Measurements from ENCODE around the gene KCNQ1.
A peak's percentile ranks its signal among the peaks of the same experiment; 100 is the strongest.

Gene KCNQ1

DNA sequence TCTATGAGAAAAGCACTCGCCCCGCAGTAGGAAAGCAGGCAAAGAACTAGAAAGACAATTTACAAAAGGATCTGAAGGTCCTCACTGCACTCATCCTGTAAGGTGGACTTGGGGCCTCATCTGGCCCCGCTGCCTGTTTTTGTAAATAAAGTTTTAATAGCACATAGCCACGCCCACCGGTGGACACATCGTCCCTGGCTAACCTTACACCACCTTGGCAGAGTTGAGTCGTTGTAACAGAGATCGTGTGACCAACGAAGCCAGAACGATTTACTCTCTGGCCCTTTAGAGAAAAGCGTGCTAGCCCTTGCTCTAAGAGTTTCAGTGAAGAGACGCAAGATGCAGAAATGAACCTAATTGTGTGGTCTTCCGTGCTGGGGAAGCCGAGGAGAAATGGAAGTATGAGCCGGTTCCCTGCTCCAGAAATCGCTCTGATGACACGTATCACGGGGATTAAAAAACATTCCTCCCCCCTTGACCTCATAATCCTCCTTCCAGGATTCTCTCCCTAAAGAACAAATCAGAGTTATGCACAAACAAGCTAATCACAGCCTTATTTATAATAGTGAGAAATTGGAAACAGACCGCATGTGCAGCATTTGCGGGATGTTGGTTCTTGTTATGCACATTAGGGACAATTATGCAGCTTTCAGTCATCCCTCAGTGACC, 360.7 kb downstream of the KCNQ1 start:
- DNase-seq, result no peak

DNA sequence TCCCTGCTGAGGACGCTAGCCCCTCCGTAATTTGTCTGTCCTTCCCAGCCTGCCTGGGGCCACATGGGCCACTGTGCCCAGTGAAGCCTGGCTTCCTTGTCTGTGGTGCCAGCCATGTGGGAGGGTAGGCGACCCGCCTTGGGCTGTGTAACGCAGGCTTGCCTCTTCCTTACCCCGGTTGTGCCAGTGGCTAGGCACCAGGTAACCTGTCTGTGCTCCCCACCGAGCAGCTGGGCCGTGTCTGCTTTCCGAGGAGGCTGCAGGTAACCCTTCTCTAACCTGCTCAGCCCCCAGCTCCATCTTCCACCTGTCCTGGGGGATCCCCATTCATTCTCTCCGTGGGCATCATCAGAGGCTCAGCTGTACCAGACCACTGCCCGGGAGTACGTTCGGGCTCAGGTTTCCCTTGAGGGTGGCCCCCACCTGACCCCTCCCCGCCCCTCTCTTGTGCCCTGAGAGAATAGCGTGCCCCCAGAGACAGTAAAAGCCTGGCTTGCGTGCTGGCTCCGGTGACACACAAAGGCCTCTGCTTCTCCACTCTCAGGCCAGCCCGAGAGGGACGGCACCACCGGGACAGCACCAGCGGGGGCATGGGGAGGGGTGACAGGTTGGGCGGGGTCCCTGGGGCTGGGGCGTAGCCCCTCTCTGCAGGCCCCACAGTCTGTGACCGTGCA, 361.7 kb downstream of the KCNQ1 start:
- no peak for DNase-seq

DNA sequence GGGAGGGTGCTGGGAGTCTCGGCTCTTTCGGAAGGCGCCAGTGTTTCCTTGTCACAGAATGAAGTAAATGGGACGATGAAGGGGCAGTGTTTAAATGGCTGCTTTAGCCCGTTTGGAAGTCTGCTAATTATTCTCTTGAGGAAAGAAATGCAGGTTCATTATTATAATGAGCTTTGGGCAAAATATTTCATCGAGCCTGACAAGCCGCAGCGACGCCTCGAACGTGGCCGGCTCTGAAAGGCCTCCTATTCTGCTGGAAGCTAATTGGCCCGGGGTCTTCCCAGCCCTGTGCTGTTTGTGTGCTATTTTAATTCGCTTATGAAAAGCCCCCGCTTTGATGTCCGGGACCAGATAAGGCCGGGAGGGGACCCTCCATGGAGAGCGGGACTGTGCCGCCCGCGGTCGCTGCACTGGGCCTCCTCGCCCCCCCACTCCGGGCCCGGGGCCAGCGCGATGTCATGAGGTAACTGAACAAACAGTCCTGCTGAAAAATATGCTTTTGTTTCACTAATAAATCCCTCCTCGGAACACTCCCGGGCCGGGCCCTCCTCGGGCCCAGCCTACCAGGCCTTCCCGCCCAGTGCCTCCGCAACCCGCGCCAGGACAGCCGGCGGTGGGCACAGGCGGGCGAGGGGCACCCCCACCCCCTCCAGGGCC, 362.3 kb downstream of the KCNQ1 start:
- peak; percentile 5 for DNase-seq

DNA sequence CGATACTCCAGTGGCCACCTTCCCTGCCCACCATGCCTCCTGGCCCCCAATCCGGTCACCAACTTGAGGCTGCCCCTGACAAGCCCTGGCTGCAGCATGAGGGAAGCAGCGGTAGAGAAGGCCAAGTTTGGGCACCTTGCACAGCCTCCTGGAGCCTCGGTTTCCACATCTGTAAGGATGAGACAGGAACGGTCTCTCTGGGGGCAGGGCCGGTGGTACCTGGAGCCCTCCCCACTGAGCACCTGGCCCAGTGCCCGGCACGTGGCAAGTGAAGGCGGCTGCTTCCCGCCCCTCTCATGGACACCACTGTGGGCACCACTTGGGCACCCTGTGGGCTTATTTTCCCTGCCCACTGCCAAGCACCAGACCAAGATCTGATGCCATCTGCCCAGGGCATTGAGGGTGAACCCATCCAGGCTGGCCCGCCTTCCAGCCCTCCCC, 363.0 kb downstream of the KCNQ1 start:
- DNase-seq, result no peak

DNA sequence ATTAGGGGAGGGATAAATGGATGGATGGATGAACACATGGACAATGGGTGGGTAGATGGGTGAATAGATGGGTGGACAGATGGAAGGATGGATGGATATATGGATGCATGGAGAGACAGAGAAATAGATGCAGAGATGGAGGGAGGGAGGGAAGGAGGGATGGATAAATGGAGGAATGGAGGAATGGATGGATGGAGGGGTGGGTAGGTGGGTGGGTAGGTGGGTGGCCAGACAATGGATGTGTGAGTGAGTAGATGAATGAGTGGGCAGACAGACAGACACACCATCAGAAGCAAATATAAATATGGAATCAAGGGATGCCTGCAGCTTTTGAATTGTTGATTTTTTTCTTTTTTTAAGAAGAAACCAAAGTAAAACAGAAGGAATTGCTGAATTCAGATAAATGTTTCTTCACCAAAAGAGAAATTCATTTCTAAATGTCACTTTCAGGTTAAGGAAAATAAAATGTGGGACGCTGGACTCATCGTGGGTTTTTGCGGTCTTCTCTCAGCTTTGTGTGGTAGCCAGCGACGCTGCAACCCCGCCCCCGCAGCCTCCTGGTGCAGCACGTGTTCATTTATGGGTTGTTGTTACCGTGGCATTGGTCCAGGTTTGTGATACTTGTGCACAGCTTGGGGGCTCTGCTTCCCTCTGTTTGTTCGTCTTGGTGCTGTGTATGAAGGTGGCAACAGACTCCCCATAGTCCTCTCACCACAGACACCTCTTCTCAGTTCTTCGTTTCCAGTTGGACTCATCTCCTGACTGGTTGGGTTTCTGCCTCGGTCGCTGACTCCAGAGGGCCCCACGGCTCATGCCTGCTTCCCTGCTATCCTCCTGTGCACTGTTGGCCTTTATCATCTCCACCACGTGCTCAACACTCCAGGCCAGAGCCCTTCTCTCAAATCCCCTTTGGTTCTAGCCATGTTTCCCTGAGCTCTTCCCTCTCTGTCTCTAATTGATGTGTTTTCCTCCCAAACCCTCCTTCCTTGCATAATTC, 364.3 kb downstream of the KCNQ1 start:
- no peak for DNase-seq

DNA sequence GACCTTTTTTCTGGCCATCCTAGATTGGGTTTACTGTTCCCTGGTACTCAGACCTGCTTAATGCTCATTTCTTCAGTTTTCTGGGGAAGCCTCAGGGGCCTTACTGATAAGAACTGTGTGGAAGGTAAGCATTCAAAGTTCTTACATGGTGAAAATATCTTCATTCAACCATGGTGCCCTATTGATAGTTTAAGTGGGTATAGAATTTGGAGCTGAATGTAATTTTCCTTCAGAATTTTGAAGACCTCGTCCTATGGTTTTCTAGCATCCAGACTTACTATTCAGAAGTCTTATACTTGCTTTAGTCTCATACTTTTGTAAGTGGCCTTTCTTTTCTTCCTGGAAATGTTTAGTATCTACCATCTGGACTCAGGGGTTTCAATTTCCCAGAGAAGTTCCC, 365.0 kb downstream of the KCNQ1 start:
- no peak for DNase-seq

DNA sequence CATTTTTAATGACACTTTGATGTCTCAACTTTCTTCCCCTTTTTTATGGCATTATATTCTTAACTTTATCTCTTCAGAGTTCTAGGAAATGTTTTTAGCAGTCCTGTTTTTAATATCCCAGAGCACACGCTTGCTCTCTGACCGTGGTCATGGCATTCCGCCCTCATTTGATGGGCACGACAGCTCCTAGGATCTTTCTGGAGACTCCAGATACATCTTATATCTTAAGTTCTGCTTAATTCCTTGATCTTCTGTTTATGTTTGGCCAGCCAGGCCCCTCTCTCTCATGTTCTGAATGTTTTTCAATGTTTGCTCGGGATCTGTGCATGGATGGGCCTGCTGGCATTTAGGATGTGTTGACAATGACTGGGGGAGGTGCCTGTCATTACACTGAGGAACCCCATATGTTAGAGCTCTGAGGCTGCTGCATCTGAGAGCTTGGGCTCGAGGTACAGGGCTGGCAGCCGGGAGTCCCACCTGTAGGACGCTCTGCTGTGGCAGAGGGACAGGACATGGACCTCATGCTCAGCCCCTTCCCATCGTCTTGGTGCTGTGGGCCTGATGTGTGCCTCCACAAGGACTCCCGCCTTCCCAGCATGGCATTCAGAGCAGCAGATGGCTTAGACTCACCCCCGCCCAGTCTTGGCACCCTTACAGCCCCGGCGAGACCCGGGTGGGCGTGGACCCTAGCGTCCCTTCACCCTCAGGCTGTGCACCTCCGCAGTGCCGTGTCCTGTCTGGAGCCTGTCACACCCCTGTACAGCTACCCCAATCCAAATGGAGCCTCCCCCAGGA, 365.8 kb downstream of the KCNQ1 start:
- no peak for DNase-seq

DNA sequence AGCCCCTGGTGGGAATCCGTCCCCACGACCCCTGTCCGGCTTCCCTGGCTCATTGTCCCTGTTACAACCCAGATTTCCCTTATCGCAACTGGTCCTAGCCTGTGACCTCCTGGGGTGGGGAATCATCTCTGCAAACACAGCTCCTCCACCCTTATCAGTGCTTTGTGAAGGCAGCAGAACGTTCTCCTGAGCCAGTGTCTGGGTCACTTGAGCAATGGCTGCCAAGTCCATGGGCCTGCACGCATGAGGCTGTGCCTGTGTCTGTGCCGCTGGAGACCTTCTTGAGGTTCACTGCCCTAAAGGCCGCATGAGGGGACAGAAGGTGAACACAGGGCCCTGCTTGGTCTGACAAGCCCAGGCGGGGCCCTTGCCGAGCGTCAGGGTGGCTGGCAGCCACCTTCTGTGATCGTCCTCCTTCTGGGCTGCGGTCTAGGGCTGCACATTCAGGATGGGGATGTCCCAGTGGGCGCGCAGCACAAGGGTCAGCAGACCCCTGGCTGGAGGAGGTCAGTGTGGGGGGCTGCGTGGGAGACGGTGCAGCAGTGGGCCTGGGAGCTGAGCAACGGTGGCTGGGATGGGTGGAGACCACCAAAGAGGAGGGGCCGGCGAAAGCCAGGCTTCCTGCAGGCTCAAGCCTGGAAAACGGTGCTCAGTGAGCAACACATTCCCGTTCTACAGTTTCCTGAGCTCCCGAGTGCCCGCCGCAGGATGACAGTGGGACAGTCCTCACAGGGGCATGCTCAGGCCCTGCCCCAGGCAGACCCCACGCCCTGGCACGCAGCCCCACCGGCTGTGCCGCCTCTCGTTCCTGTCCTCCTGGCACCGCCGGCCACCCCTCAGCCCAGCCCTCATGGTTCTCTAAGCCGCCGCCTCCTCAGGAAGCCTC, 366.6 kb downstream of the KCNQ1 start:
- DNase-seq, result no peak

DNA sequence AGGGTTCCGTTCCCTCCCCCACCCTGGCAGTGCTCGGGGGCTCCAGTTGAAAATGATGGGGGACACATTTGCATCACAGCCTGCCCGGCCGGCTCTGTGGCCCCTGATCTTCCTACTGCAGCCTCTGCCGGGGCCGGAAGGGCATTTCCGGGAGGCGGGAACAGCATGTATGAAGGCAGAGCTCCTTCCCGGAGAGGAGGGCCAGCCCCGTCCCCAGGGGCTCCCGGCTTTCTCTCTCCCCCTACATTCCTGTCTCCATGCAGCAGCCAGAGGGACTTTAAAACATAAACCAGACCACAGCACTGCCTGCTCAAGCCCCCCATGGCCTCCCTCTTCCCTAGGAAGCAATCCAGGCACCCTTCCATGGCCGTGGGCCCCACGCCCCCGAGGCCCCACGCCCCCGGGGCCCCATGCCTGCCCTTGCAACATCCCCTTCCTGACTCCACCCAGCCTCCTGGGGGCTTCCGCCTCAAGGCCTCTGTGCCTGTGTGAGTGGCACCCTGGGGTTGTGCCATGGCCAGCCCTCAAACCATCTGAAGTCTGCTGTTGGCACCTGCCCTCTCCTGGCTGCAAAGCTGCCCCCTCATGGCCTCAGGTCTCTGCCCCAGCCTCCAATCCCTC, 367.7 kb downstream of the KCNQ1 start:
- peak; percentile 50 for DNase-seq

DNA sequence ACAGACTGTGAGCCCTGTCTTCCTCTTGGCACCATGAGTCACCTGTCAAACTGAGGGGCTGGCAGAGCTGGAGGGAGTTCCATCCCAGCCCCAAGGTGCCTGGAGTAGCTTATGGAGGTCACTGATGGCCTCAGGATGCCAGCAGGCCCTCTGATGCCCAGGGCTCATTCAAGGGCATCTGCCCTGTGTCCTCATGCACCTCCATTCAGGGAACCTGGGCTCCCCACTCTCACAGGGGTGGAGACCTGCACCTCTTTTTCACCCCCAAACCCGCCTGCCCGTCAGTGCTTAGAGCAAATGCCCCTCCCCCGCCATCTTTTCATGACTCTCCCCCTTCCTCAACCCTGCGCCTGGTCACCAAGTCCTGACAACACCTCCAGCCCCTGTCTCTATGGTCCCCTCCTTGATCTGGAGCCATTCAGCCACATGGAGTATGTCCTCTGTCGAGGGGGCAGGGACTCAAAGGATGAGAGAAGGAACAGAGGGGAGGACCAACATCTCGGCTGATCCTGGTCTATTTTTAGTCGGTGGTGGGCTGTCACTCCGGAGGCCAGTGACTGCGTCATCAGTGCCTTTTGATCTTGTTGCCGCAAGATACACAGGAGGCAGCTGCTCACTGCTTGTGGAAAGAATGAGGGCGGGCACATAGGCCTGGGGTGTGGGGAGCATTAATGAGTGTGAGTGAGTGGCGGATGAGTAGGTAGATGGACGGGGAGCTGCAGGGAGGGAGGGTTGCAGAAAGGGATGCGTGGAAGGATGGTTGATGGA, 368.5 kb downstream of the KCNQ1 start:
- DNase-seq, result peak; percentile 78

DNA sequence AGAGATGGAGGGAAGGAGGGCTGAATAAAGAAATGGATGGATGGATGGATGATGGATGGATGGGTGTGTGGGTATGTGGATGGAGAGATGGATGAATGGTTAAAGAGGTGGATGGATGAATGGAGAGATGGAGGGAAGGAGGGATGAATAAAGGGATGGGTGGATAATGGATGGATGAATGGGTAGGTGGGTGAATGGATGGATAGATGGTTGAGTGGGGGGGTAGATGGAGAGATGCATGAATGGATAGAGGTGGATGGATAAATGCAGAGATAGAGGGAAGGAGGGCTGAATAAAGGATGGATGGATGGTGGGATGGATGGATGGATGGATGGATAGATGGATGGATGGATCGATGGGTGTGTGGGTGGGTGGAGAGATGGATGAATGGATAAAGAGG, 369.2 kb downstream of the KCNQ1 start:
- no peak for DNase-seq

DNA sequence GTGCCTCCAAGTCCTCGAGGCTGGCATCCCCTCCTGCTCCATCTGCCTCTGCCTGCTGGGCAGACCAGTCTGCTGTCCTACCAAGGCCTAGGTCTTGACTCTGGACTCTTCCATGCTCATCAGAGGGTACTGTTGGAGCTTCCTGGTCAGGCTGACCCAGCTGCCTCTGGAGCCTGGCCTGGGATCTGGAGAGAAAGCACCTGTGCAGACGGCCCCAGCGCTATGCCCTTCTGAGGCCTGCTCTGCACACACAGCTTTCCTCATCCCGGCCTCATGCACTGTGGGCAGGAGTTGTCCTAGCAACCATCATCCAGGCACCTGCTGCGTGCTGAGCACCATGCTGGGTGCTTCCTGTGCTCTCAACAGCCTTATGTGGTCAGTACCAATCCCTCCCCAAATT, 369.9 kb downstream of the KCNQ1 start:
- no peak for DNase-seq

DNA sequence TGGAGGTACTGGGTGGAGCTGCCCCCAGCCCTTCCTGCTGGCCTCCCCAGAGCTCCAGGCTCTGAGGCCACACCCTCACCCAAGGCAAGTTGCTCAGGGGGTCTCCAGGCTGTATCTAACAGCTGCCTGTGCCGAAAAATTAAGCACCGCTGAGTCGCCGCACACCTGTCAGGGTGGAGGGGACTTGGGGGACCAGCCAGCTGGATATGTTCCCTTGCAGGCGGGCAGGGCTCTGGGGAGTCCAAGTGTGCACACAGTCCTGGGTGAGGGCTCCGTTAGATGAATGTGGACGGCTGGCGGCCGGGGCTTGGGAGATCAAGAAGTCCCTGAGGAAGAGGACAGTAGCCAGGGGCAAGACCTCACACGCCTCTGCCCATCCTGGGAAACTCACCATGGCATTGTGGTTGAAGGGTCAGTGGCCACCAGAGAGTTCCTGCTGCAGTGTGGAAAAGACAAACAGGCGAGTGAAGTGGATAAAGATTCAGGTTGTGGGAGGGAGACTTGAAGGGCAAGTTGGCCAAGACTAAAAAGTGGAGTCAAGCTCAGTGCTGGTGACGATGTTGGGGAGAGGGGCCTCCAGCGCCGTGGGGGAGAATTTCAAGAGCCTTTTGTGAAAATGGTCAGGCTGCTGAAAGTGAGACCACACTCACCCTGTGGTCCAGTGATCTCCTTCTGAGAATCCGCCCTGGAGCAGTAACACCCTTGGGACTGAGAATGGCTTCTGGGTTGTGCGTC, 371.1 kb downstream of the KCNQ1 start:
- no peak for DNase-seq

DNA sequence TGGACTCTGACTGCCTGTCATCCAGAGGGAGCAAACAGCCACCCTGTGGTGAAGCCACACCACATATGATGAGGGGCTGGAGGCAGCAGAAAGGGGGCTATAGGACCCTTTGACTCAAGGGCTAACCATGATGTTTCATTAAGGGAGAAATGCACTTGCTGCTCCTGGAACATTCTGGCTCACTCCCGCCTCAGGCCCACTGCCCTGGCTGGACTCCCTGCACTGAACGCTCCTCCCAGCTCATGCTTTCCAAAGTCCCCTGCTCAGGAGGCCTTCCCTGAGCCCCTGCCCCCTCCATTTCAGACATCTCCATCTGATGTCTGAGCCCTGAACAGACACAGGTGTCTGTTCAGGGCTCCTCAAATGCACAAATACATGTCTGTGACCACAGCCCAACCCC, 371.7 kb downstream of the KCNQ1 start:
- DNase-seq, result no peak

DNA sequence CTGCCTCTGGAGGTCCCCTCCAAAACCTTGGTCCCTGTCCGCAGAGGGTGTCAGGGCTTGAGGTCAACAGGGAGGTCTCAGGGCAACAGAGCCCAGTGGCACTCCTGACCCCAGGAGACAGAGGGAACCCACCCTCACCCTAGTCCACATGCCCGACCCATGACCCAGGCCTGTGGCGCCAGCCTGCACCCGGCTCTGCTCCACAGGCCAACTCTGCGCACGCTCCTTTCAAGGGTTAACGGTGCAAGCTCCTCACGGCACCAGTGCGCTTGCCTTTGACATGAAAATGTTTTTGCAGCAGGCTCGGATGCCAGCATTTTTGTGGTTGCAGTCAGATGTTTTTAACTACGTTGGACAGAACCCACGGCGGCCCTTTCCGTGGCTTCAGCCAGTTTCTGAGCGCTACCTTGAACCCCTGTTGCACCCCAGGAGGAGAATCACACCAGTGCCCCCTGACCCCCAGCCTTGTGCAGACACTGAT, 372.2 kb downstream of the KCNQ1 start:
- DNase-seq, result peak; percentile 78

DNA sequence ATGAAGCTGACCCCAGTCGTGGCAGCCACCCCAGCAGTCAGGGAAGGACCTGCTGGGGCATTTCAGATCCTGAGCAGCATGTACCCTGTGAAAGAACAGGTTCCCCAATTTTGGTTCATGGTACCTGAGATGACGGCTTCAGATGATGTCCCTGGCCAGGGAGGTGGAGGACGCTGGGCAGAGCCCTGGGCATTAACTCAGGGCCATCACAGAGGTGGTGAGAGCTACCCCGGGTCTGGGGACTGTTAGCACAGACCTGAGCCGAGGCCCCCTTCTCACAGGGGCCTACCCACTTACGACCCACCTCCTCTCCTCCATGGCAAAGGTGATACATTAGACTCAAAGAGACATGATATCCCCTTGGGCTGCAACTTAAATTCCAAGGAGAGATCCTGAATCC, 372.6 kb downstream of the KCNQ1 start:
- no peak for DNase-seq

DNA sequence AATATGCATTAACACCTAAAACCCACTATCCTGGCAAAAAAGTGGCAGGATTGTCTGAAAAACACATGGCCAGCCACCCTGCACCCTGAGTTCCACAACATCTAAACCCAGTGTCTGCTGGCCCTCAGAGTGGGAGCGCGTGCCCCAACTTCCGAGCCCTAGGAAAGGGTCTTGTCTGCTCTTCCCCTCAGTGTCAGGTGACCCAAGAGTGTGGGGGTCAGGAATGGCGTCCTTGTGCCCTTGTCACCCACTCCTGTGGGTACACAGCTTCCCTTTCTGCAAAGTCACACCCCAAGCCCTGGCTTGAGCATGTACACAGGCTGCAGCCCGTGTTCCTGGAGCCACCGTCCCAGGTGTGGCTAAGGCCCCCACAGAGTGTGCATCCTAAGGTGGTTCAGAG, 373.2 kb downstream of the KCNQ1 start:
- DNase-seq, result no peak

DNA sequence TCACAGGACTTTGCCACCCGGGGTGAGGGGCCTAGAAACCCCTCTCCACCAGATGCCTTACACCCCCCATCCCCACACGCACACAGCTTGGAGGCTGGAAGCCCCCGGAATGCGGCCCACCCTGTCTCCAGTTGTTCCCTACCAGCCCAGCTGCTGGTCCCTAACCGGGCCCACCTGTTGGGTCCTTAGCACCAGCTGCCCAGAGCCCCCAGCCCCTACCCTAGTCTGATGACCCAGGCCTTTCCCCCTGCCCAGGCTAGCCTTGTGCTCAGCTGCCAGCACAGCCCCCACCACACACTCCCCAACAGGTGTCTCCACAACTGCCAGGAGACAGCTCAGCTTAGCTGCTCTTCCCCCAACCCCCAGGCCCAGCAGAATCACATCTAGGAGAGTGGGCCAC, 373.7 kb downstream of the KCNQ1 start:
- DNase-seq, result no peak

DNA sequence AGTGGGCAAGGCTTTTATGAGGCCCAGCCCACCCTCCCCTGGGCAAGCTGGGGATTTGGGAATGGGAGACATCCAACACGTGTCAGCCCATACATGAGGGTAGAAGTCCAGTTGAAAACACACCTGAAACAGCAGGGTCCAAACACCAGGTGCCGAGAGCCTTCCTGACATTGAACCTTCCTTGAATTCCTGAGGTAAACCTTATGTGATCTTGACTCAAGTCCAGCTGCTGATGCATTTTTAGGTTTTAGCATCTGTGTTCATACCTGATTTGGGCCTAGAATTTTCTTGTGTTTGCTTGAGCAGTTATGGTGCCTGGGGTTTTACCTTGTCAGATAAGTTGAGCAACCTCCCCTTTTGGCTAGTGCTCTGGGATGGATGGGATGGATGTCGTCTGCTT, 374.5 kb downstream of the KCNQ1 start:
- DNase-seq, result no peak

Data from fibroblast of skin of right biceps (primary cell).